AG04450 (cell line): Measurements from ENCODE around the gene ADGRG3. TPM values are rescaled to one million over a fixed set of nuclear protein-coding genes. Genes with fewer than 3 reads are reported as not detected.

Experiments used
- CTCF ChIA-PET: fragments of 300-600, 350-600 bp; formaldehyde crosslinking; extraction: SDS; loops from one replicate; lab custom pipeline; 2022; ENCODE audit warnings: antibody characterized with exemption, inconsistent platforms; lab: Charles Lee
- POLR2A ChIA-PET: fragments of 350-600 bp; formaldehyde crosslinking; extraction: SDS; loops from one replicate; lab custom pipeline; 2021; ENCODE audit warnings: antibody characterized with exemption, inconsistent platforms; lab: Yijun Ruan, JAX
- DNase-seq: peaks from one replicate; pipeline ENCODE4 v3.0.0-alpha.2; 2011; ENCODE audit warnings: low read depth, low spot score
- H3K27ac ChIP-seq: one replicate; pipeline ENCODE4 v1.5.1; 2012; ENCODE audit warnings: low read depth, low read length, control low read depth
- H3K27me3 ChIP-seq: one replicate; pipeline ENCODE4 v1.6.0; 2012; ENCODE audit warnings: low read length; ENCODE audit not compliant: control insufficient read depth, insufficient read depth
- H3K4me3 ChIP-seq: 2 replicates; pipeline ENCODE4 v1.5.1; 2011; ENCODE audit warnings: mild to moderate bottlenecking, low read depth, low read length, control low read depth
- H3K9me3 ChIP-seq: 2 replicates; pipeline ENCODE4 v1.5.1; 2012; ENCODE audit warnings: low read length; ENCODE audit not compliant: control insufficient read depth, insufficient read depth
- CTCF ChIP-seq: IDR thresholded peaks from 2 replicates; pipeline ENCODE4 v1.5.1; 2011; ENCODE audit warnings: low read depth, low read length, control low read depth, inconsistent platforms
- polyA plus RNA-seq: library from polyadenylated mRNA; depleted of rRNA; stranded (reverse); fragments of >200 nt; gene quantifications from 2 replicates; pipeline ENCODE4 v1.2.3, GENCODE V29; 2011

The ADGRG3 gene
- polyA plus RNA-seq, 1 experiment: not detected

GRCh38 chr16:57683636-57684545, 15.8 kb downstream of the ADGRG3 start:
- peaks cover 48% of the 10 kb centered on the region for H3K27me3 ChIP-seq
- H3K4me3 ChIP-seq: no peak overlapping the region
- POLR2A ChIA-PET: no interaction called here
- TF ChIP-seq CTCF: no peak
- CTCF ChIA-PET: no interaction called here
- no peak for DNase-seq
- H3K27ac ChIP-seq: no peak overlapping the region
- no peaks in the 10 kb centered on the region; the same call in 1 of the 2 replicates for H3K9me3 ChIP-seq

GRCh38 chr16:57684626-57685358, 16.7 kb downstream of the ADGRG3 start:
- Histone ChIP-seq H3K9me3 (no peaks in the 10 kb centered on the region; the same call in 1 of the 2 replicates), H3K4me3 (no peak overlapping the region), H3K27ac (no peak overlapping the region), H3K27me3 (peaks cover 46% of the 10 kb centered on the region)
- ChIA-PET POLR2A (no interaction called here), CTCF (no interaction called here)
- TF ChIP-seq CTCF: no peak
- DNase-seq: no peak

- CTCF ChIA-PET: no interaction called here
- peaks cover 49% of the 10 kb centered on the region for H3K27me3 ChIP-seq
- no peak for TF ChIP-seq CTCF
Measured at GRCh38 chr16:57685633-57686032, 17.5 kb downstream of the ADGRG3 start.

GRCh38 chr16:57686577-57686976, 18.5 kb downstream of the ADGRG3 start:
- DNase-seq: no peak
- Histone ChIP-seq H3K27ac (no peak overlapping the region), H3K9me3 (no peaks in the 10 kb centered on the region; the same call in 1 of the 2 replicates), H3K27me3 (peaks cover 55% of the 10 kb centered on the region), H3K4me3 (no peak overlapping the region)
- ChIA-PET POLR2A (no interaction called here), CTCF (interaction anchor here (0.6 kb wide), 1 partner anchor 38 kb away, joined by 3 read pairs; no protein-coding TSS in a partner anchor)
- TF ChIP-seq CTCF: no peak

More at GRCh38 chr16:57685633-57686032, 17.5 kb downstream of the ADGRG3 start:
- no peak for DNase-seq
- Histone ChIP-seq H3K27ac (no peak overlapping the region), H3K9me3 (no peaks in the 10 kb centered on the region; the same call in 1 of the 2 replicates), H3K4me3 (no peak overlapping the region)
- POLR2A ChIA-PET: no interaction called here
